HG03575 (cell line): ENCODE measurements around the gene ATL3.
A peak's percentile ranks its signal among the peaks of the same experiment; 100 is the strongest.
"Not testable (repeated sequence)": the region's sequence is repeated elsewhere in the genome, so short reads cannot be mapped to it uniquely, and the experiment has no call there.

Experiments
- ATAC-seq: cut with Tn5 transposase; IDR thresholded peaks from one replicate; pipeline ENCODE4 v1.9.1; 2021; ENCODE audit not compliant: unreplicated experiment, insufficient number of reproducible peaks, low FRiP score; ENCODE audit errors: extremely low read depth

The ATL3 gene

GRCh38 chr11:63671322-63672155 lies at the start of gene ATL3:
TSS of gene ATL3 (minus strand) at chr11:63671376. CDS start at chr11:63671335, 41 bp downstream.
- peak; percentile 51 for ATAC-seq

- ATAC-seq, result no peak
Observed at GRCh38 chr11:63720611-63721010, 49.4 kb upstream of the ATL3 start.

GRCh38 chr11:63719987-63720386 lies 48.8 kb upstream of the ATL3 start:
- ATAC-seq, result no peak

- ATAC-seq, result no peak
Observed at GRCh38 chr11:63719001-63719400, 47.8 kb upstream of the ATL3 start.

GRCh38 chr11:63716046-63716445 lies 44.9 kb upstream of the ATL3 start:
- no peak for ATAC-seq

GRCh38 chr11:63713766-63714165 lies 42.6 kb upstream of the ATL3 start:
- ATAC-seq, result no peak

GRCh38 chr11:63711838-63712237 lies 40.7 kb upstream of the ATL3 start:
- ATAC-seq, result no peak

- no peak for ATAC-seq
Observed at GRCh38 chr11:63710476-63711217, 39.5 kb upstream of the ATL3 start.

GRCh38 chr11:63709336-63709884 lies 38.2 kb upstream of the ATL3 start:
- ATAC-seq, result no peak

GRCh38 chr11:63708764-63709163 lies 37.6 kb upstream of the ATL3 start:
- no peak for ATAC-seq

GRCh38 chr11:63705526-63705925 lies 34.4 kb upstream of the ATL3 start:
- ATAC-seq, result no peak

GRCh38 chr11:63699896-63700295 lies 28.7 kb upstream of the ATL3 start:
- no peak for ATAC-seq

GRCh38 chr11:63698976-63699733 lies 28.0 kb upstream of the ATL3 start:
- ATAC-seq, result no peak

- ATAC-seq, result no peak
Observed at GRCh38 chr11:63694596-63694995, 23.4 kb upstream of the ATL3 start.

- ATAC-seq, result no peak
Observed at GRCh38 chr11:63687845-63688244, 16.7 kb upstream of the ATL3 start.

- no peak for ATAC-seq
Observed at GRCh38 chr11:63686926-63687325, 15.8 kb upstream of the ATL3 start.

GRCh38 chr11:63685158-63685721 lies 14.1 kb upstream of the ATL3 start:
- ATAC-seq, result not testable (repeated sequence)

GRCh38 chr11:63683133-63683991 lies 12.2 kb upstream of the ATL3 start:
- no peak for ATAC-seq
